Stimulated activated naive B cell treated with anti-CD40 and anti-IgM and Interleukin-4, amounts not matched to agents 10 μg/mL and 1 μg/mL and 100 μg/mL, for 72 hours (primary cell): Measurements from ENCODE around the gene GPC3.

Source experiments
- ATAC-seq, 2 donors: fragments of 150-1000 bp; cut with Tn5 transposase; replicated peaks; 2 replicates each; pipeline ENCODE4 v1.10.0; 2021; ENCODE audit warnings: moderate library complexity in 1 of 2
- DNase-seq: peaks from one replicate; pipeline ENCODE4 v3.0.0; 2021
- H3K27ac Mint-ChIP-seq: one replicate; pipeline ENCODE4 v1.8.0; 2022; ENCODE audit warnings: mild to moderate bottlenecking, mixed read lengths
- H3K27me3 Mint-ChIP-seq, 2 donors: one replicate each; pipeline ENCODE4 v1.8.0; 2022; ENCODE audit warnings: mixed read lengths in 2 of 2
- H3K36me3 Mint-ChIP-seq, 2 donors: one replicate each; pipeline ENCODE4 v1.8.0; 2022; ENCODE audit warnings: mixed read lengths in 2 of 2, mild to moderate bottlenecking in 1 of 2
- H3K4me1 Mint-ChIP-seq, 2 donors: one replicate each; pipeline ENCODE4 v1.8.0; 2022; ENCODE audit warnings: mixed read lengths in 2 of 2, mild to moderate bottlenecking in 1 of 2
- H3K4me3 Mint-ChIP-seq, 2 donors: one replicate each; pipeline ENCODE4 v1.8.0; 2022; ENCODE audit warnings: mild to moderate bottlenecking in 2 of 2, mixed read lengths in 2 of 2, moderate library complexity in 1 of 2
- H3K9me3 Mint-ChIP-seq, 2 donors: one replicate each; pipeline ENCODE4 v1.8.0; 2022; ENCODE audit warnings: mixed read lengths in 2 of 2, mild to moderate bottlenecking in 1 of 2

GPC3 gene

GRCh38 chrX:133674726-133675470 lies 310.5 kb downstream of the GPC3 start:
- Mint-ChIP-seq H3K9me3 (no peaks in the 10 kb centered on the region), H3K4me1 (no peaks in the 10 kb centered on the region), H3K27ac (no peak overlapping the region), H3K4me3 (no peak overlapping the region), H3K27me3 (peaks cover 0 to 6% of the 10 kb centered on the region in 2 donors), H3K36me3 (no peaks in the 10 kb centered on the region)
- no peak for ATAC-seq
- no peak for DNase-seq

GRCh38 chrX:133670383-133670782 lies 315.0 kb downstream of the GPC3 start:
- ATAC-seq, result no peak
- H3K9me3 Mint-ChIP-seq, result no peaks in the 10 kb centered on the region
- H3K36me3 Mint-ChIP-seq, result no peaks in the 10 kb centered on the region
- no peaks in the 10 kb centered on the region for H3K4me1 Mint-ChIP-seq
- no peak for DNase-seq
- H3K4me3 Mint-ChIP-seq, result no peak overlapping the region
- H3K27me3 Mint-ChIP-seq, result peaks cover 0 to 10% of the 10 kb centered on the region in 2 donors
- no peak overlapping the region for H3K27ac Mint-ChIP-seq

GRCh38 chrX:133669214-133669613 lies 316.2 kb downstream of the GPC3 start:
- ATAC-seq (no peak), DNase-seq (no peak)
- Mint-ChIP-seq H3K27me3 (peaks cover 0 to 10% of the 10 kb centered on the region in 2 donors), H3K4me3 (no peak overlapping the region), H3K27ac (no peak overlapping the region), H3K4me1 (no peaks in the 10 kb centered on the region), H3K36me3 (no peaks in the 10 kb centered on the region), H3K9me3 (no peaks in the 10 kb centered on the region)

- Mint-ChIP-seq H3K27ac (no peak overlapping the region), H3K9me3 (no peaks in the 10 kb centered on the region), H3K27me3 (peaks cover 0 to 10% of the 10 kb centered on the region in 2 donors), H3K4me1 (no peaks in the 10 kb centered on the region), H3K4me3 (no peak overlapping the region), H3K36me3 (no peaks in the 10 kb centered on the region)
- DNase-seq, result no peak
- no peak for ATAC-seq
These were observed 317.0 kb downstream of the GPC3 start for GRCh38 chrX:133668225-133668931.

- ATAC-seq (no peak), DNase-seq (no peak)
- H3K36me3 Mint-ChIP-seq, result no peaks in the 10 kb centered on the region
- no peak overlapping the region for H3K4me3 Mint-ChIP-seq
- H3K4me1 Mint-ChIP-seq, result no peaks in the 10 kb centered on the region
- H3K9me3 Mint-ChIP-seq, result no peaks in the 10 kb centered on the region
- H3K27me3 Mint-ChIP-seq, result peaks cover 0 to 10% of the 10 kb centered on the region in 2 donors
- no peak overlapping the region for H3K27ac Mint-ChIP-seq
These were observed 319.1 kb downstream of the GPC3 start for GRCh38 chrX:133666256-133666655.

GRCh38 chrX:133661962-133662839 lies 323.2 kb downstream of the GPC3 start:
- Mint-ChIP-seq H3K36me3 (no peaks in the 10 kb centered on the region), H3K9me3 (no peaks in the 10 kb centered on the region), H3K27me3 (peaks cover 0 to 3% of the 10 kb centered on the region in 2 donors), H3K4me3 (no peak overlapping the region), H3K4me1 (no peaks in the 10 kb centered on the region), H3K27ac (no peak overlapping the region)
- ATAC-seq (no peak), DNase-seq (no peak)

- no peak for ATAC-seq
- no peak overlapping the region for H3K27ac Mint-ChIP-seq
- no peak overlapping the region for H3K4me3 Mint-ChIP-seq
- H3K36me3 Mint-ChIP-seq, result no peaks in the 10 kb centered on the region
- peaks cover 0 to 3% of the 10 kb centered on the region in 2 donors for H3K27me3 Mint-ChIP-seq
- H3K9me3 Mint-ChIP-seq, result no peaks in the 10 kb centered on the region
- no peaks in the 10 kb centered on the region for H3K4me1 Mint-ChIP-seq
- DNase-seq, result no peak
These were observed 325.1 kb downstream of the GPC3 start for GRCh38 chrX:133660281-133660680.

- ATAC-seq (no peak), DNase-seq (no peak)
- Mint-ChIP-seq H3K27ac (no peak overlapping the region), H3K4me3 (no peak overlapping the region), H3K27me3 (peaks cover 0 to 3% of the 10 kb centered on the region in 2 donors), H3K36me3 (no peaks in the 10 kb centered on the region), H3K9me3 (no peaks in the 10 kb centered on the region), H3K4me1 (no peaks in the 10 kb centered on the region)
These were observed 327.0 kb downstream of the GPC3 start for GRCh38 chrX:133658293-133658911.

- no peak for ATAC-seq
- H3K4me1 Mint-ChIP-seq, result no peaks in the 10 kb centered on the region
These were observed 329.8 kb downstream of the GPC3 start for GRCh38 chrX:133655275-133656265.

GRCh38 chrX:133654811-133655210 lies 330.6 kb downstream of the GPC3 start:
- Mint-ChIP-seq H3K4me3 (no peak overlapping the region), H3K36me3 (no peaks in the 10 kb centered on the region), H3K27ac (no peak overlapping the region), H3K9me3 (no peaks in the 10 kb centered on the region), H3K4me1 (no peaks in the 10 kb centered on the region), H3K27me3 (peaks cover 0 to 3% of the 10 kb centered on the region in 2 donors)
- DNase-seq (no peak), ATAC-seq (no peak)

More at GRCh38 chrX:133655275-133656265, 329.8 kb downstream of the GPC3 start:
- DNase-seq, result no peak
- Mint-ChIP-seq H3K36me3 (no peaks in the 10 kb centered on the region), H3K27ac (no peak overlapping the region), H3K9me3 (no peaks in the 10 kb centered on the region), H3K27me3 (peaks cover 0 to 3% of the 10 kb centered on the region in 2 donors), H3K4me3 (no peak overlapping the region)

- Mint-ChIP-seq H3K27ac (no peak overlapping the region), H3K4me1 (no peaks in the 10 kb centered on the region), H3K4me3 (no peak overlapping the region), H3K9me3 (no peaks in the 10 kb centered on the region), H3K36me3 (no peaks in the 10 kb centered on the region), H3K27me3 (peaks cover 0 to 3% of the 10 kb centered on the region in 2 donors)
- no peak for DNase-seq
- no peak for ATAC-seq
These were observed 332.0 kb downstream of the GPC3 start for GRCh38 chrX:133653358-133653757.

- Mint-ChIP-seq H3K9me3 (no peaks in the 10 kb centered on the region), H3K27ac (no peak overlapping the region), H3K36me3 (no peaks in the 10 kb centered on the region), H3K4me1 (no peaks in the 10 kb centered on the region), H3K27me3 (no peaks in the 10 kb centered on the region), H3K4me3 (no peak overlapping the region)
- DNase-seq (no peak), ATAC-seq (no peak)
These were observed 333.2 kb downstream of the GPC3 start for GRCh38 chrX:133652185-133652584.

GRCh38 chrX:133650239-133650638 lies 335.2 kb downstream of the GPC3 start:
- Mint-ChIP-seq H3K27ac (no peak overlapping the region), H3K4me1 (no peaks in the 10 kb centered on the region), H3K36me3 (no peaks in the 10 kb centered on the region), H3K9me3 (no peaks in the 10 kb centered on the region), H3K27me3 (no peaks in the 10 kb centered on the region), H3K4me3 (no peak overlapping the region)
- ATAC-seq (no peak), DNase-seq (no peak)
